KMS-11 (cell line): ENCODE results near the gene NHSL1.

Source experiments
- H2AFZ ChIP-seq: fragments of 200-600 bp; sonication (generic); 2 replicates; pipeline ENCODE4 v1.6.1; 2016; ENCODE audit warnings: antibody characterized with exemption, mixed run types, low read depth
- H3K27ac ChIP-seq: fragments of 200-600 bp; sonication (generic); 2 replicates; pipeline ENCODE4 v1.6.1; 2016; ENCODE audit warnings: mild to moderate bottlenecking, mixed run types
- H3K27me3 ChIP-seq: fragments of 200-600 bp; sonication (generic); 2 replicates; pipeline ENCODE4 v1.6.1; 2017; ENCODE audit warnings: mild to moderate bottlenecking, low read depth, mixed run types, moderate library complexity; ENCODE audit not compliant: insufficient read depth
- H3K36me3 ChIP-seq: fragments of 200-600 bp; sonication (generic); 2 replicates; pipeline ENCODE4 v1.6.1; 2017; ENCODE audit warnings: mild to moderate bottlenecking, mixed run types; ENCODE audit not compliant: insufficient read depth
- H3K4me1 ChIP-seq: fragments of 200-600 bp; sonication (generic); 2 replicates; pipeline ENCODE4 v1.6.1; 2016; ENCODE audit warnings: mild to moderate bottlenecking, low read depth, mixed run types; ENCODE audit not compliant: poor library complexity, severe bottlenecking
- H3K4me2 ChIP-seq: fragments of 200-600 bp; sonication (generic); 2 replicates; pipeline ENCODE4 v1.7.0; 2016; ENCODE audit warnings: mild to moderate bottlenecking, mixed run types
- H3K4me3 ChIP-seq: fragments of 200-600 bp; sonication (generic); IDR thresholded peaks from 2 replicates; pipeline ENCODE4 v1.6.1; 2017; ENCODE audit warnings: low read depth, low read length, mixed read lengths; ENCODE audit not compliant: insufficient read depth
- H3K79me2 ChIP-seq: fragments of 200-600 bp; sonication (generic); 2 replicates; pipeline ENCODE4 v1.6.1; 2016; ENCODE audit warnings: low read depth, mixed run types; ENCODE audit not compliant: insufficient read depth
- H3K9ac ChIP-seq: fragments of 200-600 bp; sonication (generic); 2 replicates; pipeline ENCODE4 v1.6.1; 2016; ENCODE audit warnings: mild to moderate bottlenecking, mixed run types
- H4K20me1 ChIP-seq: fragments of 200-600 bp; sonication (generic); 2 replicates; pipeline ENCODE4 v1.6.1; 2016; ENCODE audit warnings: mild to moderate bottlenecking, mixed run types; ENCODE audit not compliant: insufficient read depth
- CTCF ChIP-seq: fragments of 200-600 bp; sonication (generic); conservative IDR thresholded peaks from 2 replicates; pipeline ENCODE4 v1.6.1; 2017; ENCODE audit warnings: low read depth, mild to moderate bottlenecking, antibody characterized with exemption, low read length, moderate library complexity, mixed read lengths

Gene NHSL1

GRCh38 chr6:138397128-138398122 is 101.9 kb downstream of the NHSL1 start:
- H4K20me1 ChIP-seq: no peaks in the 10 kb centered on the region
- H3K79me2 ChIP-seq: no peaks in the 10 kb centered on the region
- no peak overlapping the region for H3K9ac ChIP-seq
- H3K36me3 ChIP-seq: no peaks in the 10 kb centered on the region
- H3K4me3 ChIP-seq: no peak overlapping the region
- H2AFZ ChIP-seq: no peak overlapping the region
- no peak overlapping the region for H3K27ac ChIP-seq
- no peaks in the 10 kb centered on the region for H3K4me1 ChIP-seq
- no peak for TF ChIP-seq CTCF
- no peak overlapping the region for H3K4me2 ChIP-seq
- no peaks in the 10 kb centered on the region for H3K27me3 ChIP-seq

GRCh38 chr6:138396709-138397108 is 102.6 kb downstream of the NHSL1 start:
- H3K27ac ChIP-seq: no peak overlapping the region
- no peaks in the 10 kb centered on the region for H3K36me3 ChIP-seq
- no peaks in the 10 kb centered on the region for H3K79me2 ChIP-seq
- no peak overlapping the region for H3K9ac ChIP-seq
- no peak for TF ChIP-seq CTCF
- no peak overlapping the region for H3K4me3 ChIP-seq
- H3K4me1 ChIP-seq: no peaks in the 10 kb centered on the region
- H2AFZ ChIP-seq: no peak overlapping the region
- no peaks in the 10 kb centered on the region for H3K27me3 ChIP-seq
- no peaks in the 10 kb centered on the region for H4K20me1 ChIP-seq
- H3K4me2 ChIP-seq: no peak overlapping the region

- no peak overlapping the region for H3K4me2 ChIP-seq
- H3K79me2 ChIP-seq: no peaks in the 10 kb centered on the region
- H2AFZ ChIP-seq: no peak overlapping the region
- H3K27ac ChIP-seq: no peak overlapping the region
- H3K4me3 ChIP-seq: no peak overlapping the region
- H3K36me3 ChIP-seq: no peaks in the 10 kb centered on the region
- TF ChIP-seq CTCF: no peak
- H3K9ac ChIP-seq: no peak overlapping the region
- no peaks in the 10 kb centered on the region for H3K4me1 ChIP-seq
- H3K27me3 ChIP-seq: no peaks in the 10 kb centered on the region
- no peaks in the 10 kb centered on the region for H4K20me1 ChIP-seq
These were observed 105.2 kb downstream of the NHSL1 start for GRCh38 chr6:138393871-138394783.

- Histone ChIP-seq H3K4me1 (no peaks in the 10 kb centered on the region), H3K79me2 (no peaks in the 10 kb centered on the region), H3K27me3 (no peaks in the 10 kb centered on the region), H3K36me3 (no peaks in the 10 kb centered on the region), H3K4me3 (no peak overlapping the region), H3K27ac (no peak overlapping the region), H2AFZ (no peak overlapping the region), H3K4me2 (no peak overlapping the region), H3K9ac (no peak overlapping the region), H4K20me1 (no peaks in the 10 kb centered on the region)
- TF ChIP-seq CTCF: no peak
These were observed 109.7 kb downstream of the NHSL1 start for GRCh38 chr6:138389551-138389950.
